ENCODE measurements around the gene RAB5B.
"Not testable (repeated sequence)": the region's sequence is repeated elsewhere in the genome, so short reads cannot be mapped to it uniquely, and the experiment has no call there.

RAB5B gene

DNA sequence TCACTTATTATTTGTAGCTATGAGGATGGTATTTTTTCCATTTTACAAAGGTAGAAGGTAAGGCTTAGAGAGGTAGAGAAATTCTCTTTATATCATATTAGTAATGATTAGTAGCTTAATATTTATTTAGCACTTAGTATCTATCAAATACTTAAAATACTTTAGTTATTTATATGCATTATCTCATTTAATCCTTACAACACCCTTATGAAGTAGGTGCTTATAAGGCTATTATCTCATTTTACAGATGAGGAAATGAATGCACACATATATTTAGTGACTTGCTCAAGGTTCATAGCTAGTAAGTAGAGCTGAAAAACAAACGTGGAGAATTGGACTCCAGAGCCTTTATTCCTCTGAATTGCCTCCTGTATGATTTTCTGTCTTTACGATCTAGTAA, 11.0 kb downstream of the RAB5B start:
- H2BK12ac ChIP-seq (ENCODE audit: low read length in 2 of 2): no peak overlapping the region
- H3K27ac ChIP-seq (ENCODE audit: low read length, poor library complexity, severe bottlenecking): no peak overlapping the region
- WGBS: 86% methylated on average over 1 of the region's 2 CpGs
- no peak overlapping the region for H3K4me3 ChIP-seq (ENCODE audit: insufficient read depth in 1 of 2, low read depth in 1 of 2, low read length in 2 of 2)
- no peak overlapping the region for H4K8ac ChIP-seq (ENCODE audit: low read length)
- H3K4me2 ChIP-seq (ENCODE audit: low read length, poor library complexity, severe bottlenecking): no peak overlapping the region
- peaks cover 53 to 80% of the 10 kb centered on the region in 2 experiments for H3K36me3 ChIP-seq (ENCODE audit: control insufficient read depth in 1 of 2, insufficient read depth in 2 of 2, low read depth in 1 of 2, low read length in 2 of 2)
- peaks cover 11% of the 10 kb centered on the region for H3K79me1 ChIP-seq (replicated peaks; ENCODE audit: low read length, poor library complexity, severe bottlenecking)
- no peak overlapping the region for H2BK15ac ChIP-seq (ENCODE audit: low read depth, poor library complexity, severe bottlenecking)
- no peak overlapping the region for H3K18ac ChIP-seq (ENCODE audit: low read depth in 1 of 2, low read length in 2 of 2)
- H3K9ac ChIP-seq (ENCODE audit: low read length): no peak overlapping the region
- no peak overlapping the region for H2BK120ac ChIP-seq (ENCODE audit: low read depth, low read length)
- no peak overlapping the region for H3K14ac ChIP-seq (ENCODE audit: low read length in 2 of 2)
- H2BK5ac ChIP-seq (ENCODE audit: low read depth, low read length, poor library complexity, severe bottlenecking): no peak overlapping the region
- no peaks in the 10 kb centered on the region for H3K9me3 ChIP-seq (ENCODE audit: control insufficient read depth, low read length)
- no peak overlapping the region for H4K91ac ChIP-seq (ENCODE audit: low read length)
- no peak overlapping the region for H3K4ac ChIP-seq (ENCODE audit: low read depth in 1 of 2, low read length in 2 of 2)
- no peak for DNase-seq
- H2AFZ ChIP-seq (ENCODE audit: low read depth, low read length): no peak overlapping the region
- no peak overlapping the region for H3K23ac ChIP-seq (ENCODE audit: low read length in 2 of 2)
- no peak overlapping the region for H2AK5ac ChIP-seq (ENCODE audit: low read length, severe bottlenecking)
- peaks cover 6% of the 10 kb centered on the region for H3K4me1 ChIP-seq (ENCODE audit: control insufficient read depth, insufficient read depth, low read depth, low read length)
- H3K27me3 ChIP-seq (ENCODE audit: control insufficient read depth in 1 of 2, insufficient read depth in 1 of 2, low read length in 2 of 2): no peaks in the 10 kb centered on the region

GRCh38 chr12:55985341-55985740, 11.5 kb downstream of the RAB5B start:
- H2BK12ac ChIP-seq (ENCODE audit: low read length in 2 of 2): no peak overlapping the region
- no peak for DNase-seq
- no peak overlapping the region for H3K18ac ChIP-seq (ENCODE audit: low read depth in 1 of 2, low read length in 2 of 2)
- no peak overlapping the region for H2AK5ac ChIP-seq (ENCODE audit: low read length, severe bottlenecking)
- H2BK5ac ChIP-seq (ENCODE audit: low read depth, low read length, poor library complexity, severe bottlenecking): no peak overlapping the region
- peaks cover 54 to 81% of the 10 kb centered on the region in 2 experiments for H3K36me3 ChIP-seq (ENCODE audit: control insufficient read depth in 1 of 2, insufficient read depth in 2 of 2, low read depth in 1 of 2, low read length in 2 of 2)
- H4K8ac ChIP-seq (ENCODE audit: low read length): no peak overlapping the region
- H3K79me1 ChIP-seq (replicated peaks; ENCODE audit: low read length, poor library complexity, severe bottlenecking): peaks cover 11% of the 10 kb centered on the region
- H3K27ac ChIP-seq (ENCODE audit: low read length, poor library complexity, severe bottlenecking): no peak overlapping the region
- no peaks in the 10 kb centered on the region for H3K9me3 ChIP-seq (ENCODE audit: control insufficient read depth, low read length)
- H2BK15ac ChIP-seq (ENCODE audit: low read depth, poor library complexity, severe bottlenecking): no peak overlapping the region
- H2AFZ ChIP-seq (ENCODE audit: low read depth, low read length): no peak overlapping the region
- H3K14ac ChIP-seq (ENCODE audit: low read length in 2 of 2): no peak overlapping the region
- H3K4me3 ChIP-seq (ENCODE audit: insufficient read depth in 1 of 2, low read depth in 1 of 2, low read length in 2 of 2): no peak overlapping the region
- 100% methylated on average over 1 of the region's 4 CpGs for WGBS
- H4K91ac ChIP-seq (ENCODE audit: low read length): no peak overlapping the region
- H2BK120ac ChIP-seq (ENCODE audit: low read depth, low read length): no peak overlapping the region
- H3K4ac ChIP-seq (ENCODE audit: low read depth in 1 of 2, low read length in 2 of 2): no peak overlapping the region
- H3K9ac ChIP-seq (ENCODE audit: low read length): no peak overlapping the region
- H3K23ac ChIP-seq (ENCODE audit: low read length in 2 of 2): no peak overlapping the region
- peaks cover 6% of the 10 kb centered on the region for H3K4me1 ChIP-seq (ENCODE audit: control insufficient read depth, insufficient read depth, low read depth, low read length)
- H3K4me2 ChIP-seq (ENCODE audit: low read length, poor library complexity, severe bottlenecking): no peak overlapping the region
- H3K27me3 ChIP-seq (ENCODE audit: control insufficient read depth in 1 of 2, insufficient read depth in 1 of 2, low read length in 2 of 2): no peaks in the 10 kb centered on the region

DNA sequence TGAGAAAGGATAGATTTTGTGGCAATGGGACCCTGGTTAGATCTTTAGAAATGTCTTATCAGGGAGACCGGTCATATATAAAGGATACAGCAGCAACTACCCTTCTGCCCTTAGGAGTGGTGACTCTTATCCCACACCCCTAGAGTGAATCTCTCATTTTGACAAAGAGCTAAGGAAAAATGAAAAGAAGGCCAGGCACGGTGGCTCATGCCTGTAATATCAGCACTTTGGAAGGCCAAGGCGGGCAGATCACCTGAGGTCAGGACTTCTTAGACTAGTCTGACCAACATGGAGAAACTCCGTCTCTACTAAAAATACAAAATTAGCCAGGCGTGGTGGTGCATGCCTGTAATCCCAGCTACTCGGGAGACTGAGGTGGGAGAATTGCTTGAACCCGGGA, 12.1 kb downstream of the RAB5B start:
- H4K91ac ChIP-seq (ENCODE audit: low read length); H2BK120ac ChIP-seq (ENCODE audit: low read depth, low read length); H3K4me1 ChIP-seq (ENCODE audit: control insufficient read depth, insufficient read depth, low read depth, low read length); H3K14ac ChIP-seq (ENCODE audit: low read length in 2 of 2); H2BK12ac ChIP-seq (ENCODE audit: low read length in 2 of 2); H3K27me3 ChIP-seq (ENCODE audit: control insufficient read depth in 1 of 2, insufficient read depth in 1 of 2, low read length in 2 of 2); H2AFZ ChIP-seq (ENCODE audit: low read depth, low read length); H3K18ac ChIP-seq (ENCODE audit: low read depth in 1 of 2, low read length in 2 of 2); H3K9me3 ChIP-seq (ENCODE audit: control insufficient read depth, low read length); H4K8ac ChIP-seq (ENCODE audit: low read length); H3K4me2 ChIP-seq (ENCODE audit: low read length, poor library complexity, severe bottlenecking); H3K4ac ChIP-seq (ENCODE audit: low read depth in 1 of 2, low read length in 2 of 2); H2BK15ac ChIP-seq (ENCODE audit: low read depth, poor library complexity, severe bottlenecking); H3K23ac ChIP-seq (ENCODE audit: low read length in 2 of 2); H3K9ac ChIP-seq (ENCODE audit: low read length); H2BK5ac ChIP-seq (ENCODE audit: low read depth, low read length, poor library complexity, severe bottlenecking); DNase-seq; H3K27ac ChIP-seq (ENCODE audit: low read length, poor library complexity, severe bottlenecking); H3K4me3 ChIP-seq (ENCODE audit: insufficient read depth in 1 of 2, low read depth in 1 of 2, low read length in 2 of 2); H2AK5ac ChIP-seq (ENCODE audit: low read length, severe bottlenecking): not testable (repeated sequence)
- 96% methylated on average over 7 of the region's 7 CpGs for WGBS
- Histone ChIP-seq H3K79me1 (replicated peaks; ENCODE audit: low read length, poor library complexity, severe bottlenecking) (peaks cover 11% of the 10 kb centered on the region), H3K36me3 (ENCODE audit: control insufficient read depth in 1 of 2, insufficient read depth in 2 of 2, low read depth in 1 of 2, low read length in 2 of 2) (peaks cover 53 to 82% of the 10 kb centered on the region in 2 experiments)

DNA sequence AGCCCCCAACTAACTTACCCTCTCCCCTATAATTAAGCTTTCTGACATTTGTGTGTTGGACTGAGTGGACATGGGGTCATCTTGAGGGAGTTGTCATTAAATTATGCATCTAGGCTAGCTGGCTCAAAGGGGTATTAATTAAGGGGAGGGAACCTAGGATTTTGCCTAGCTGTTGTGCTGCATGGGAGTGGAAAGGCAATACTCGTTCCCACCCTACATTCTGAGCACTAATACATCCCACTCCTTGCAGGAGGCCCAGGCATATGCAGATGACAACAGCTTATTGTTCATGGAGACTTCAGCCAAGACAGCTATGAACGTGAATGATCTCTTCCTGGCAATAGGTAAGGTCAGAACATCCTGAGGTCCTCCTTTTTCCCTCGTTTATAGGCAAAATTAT, 17.2 kb downstream of the RAB5B start:
- Histone ChIP-seq H2AFZ (ENCODE audit: low read depth, low read length) (no peak overlapping the region), H3K9me3 (ENCODE audit: control insufficient read depth, low read length) (no peaks in the 10 kb centered on the region)

More for the DNA sequence above, 17.2 kb downstream of the RAB5B start:
- Histone ChIP-seq H3K36me3 (ENCODE audit: control insufficient read depth in 1 of 2, insufficient read depth in 2 of 2, low read depth in 1 of 2, low read length in 2 of 2) (peaks cover 63 to 84% of the 10 kb centered on the region in 2 experiments), H2AK5ac (ENCODE audit: low read length, severe bottlenecking) (no peak overlapping the region), H2BK5ac (ENCODE audit: low read depth, low read length, poor library complexity, severe bottlenecking) (no peak overlapping the region), H3K27ac (ENCODE audit: low read length, poor library complexity, severe bottlenecking) (no peak overlapping the region), H3K4ac (ENCODE audit: low read depth in 1 of 2, low read length in 2 of 2) (no peak overlapping the region), H3K4me2 (ENCODE audit: low read length, poor library complexity, severe bottlenecking) (no peak overlapping the region), H3K79me1 (replicated peaks; ENCODE audit: low read length, poor library complexity, severe bottlenecking) (peaks cover 9% of the 10 kb centered on the region), H3K18ac (ENCODE audit: low read depth in 1 of 2, low read length in 2 of 2) (no peak overlapping the region), H3K27me3 (ENCODE audit: control insufficient read depth in 1 of 2, insufficient read depth in 1 of 2, low read length in 2 of 2) (no peaks in the 10 kb centered on the region), H3K23ac (ENCODE audit: low read length in 2 of 2) (no peak overlapping the region), H3K4me1 (ENCODE audit: control insufficient read depth, insufficient read depth, low read depth, low read length) (no peaks in the 10 kb centered on the region), H3K9ac (ENCODE audit: low read length) (no peak overlapping the region), H2BK120ac (ENCODE audit: low read depth, low read length) (no peak overlapping the region), H2BK15ac (ENCODE audit: low read depth, poor library complexity, severe bottlenecking) (no peak overlapping the region), H4K91ac (ENCODE audit: low read length) (no peak overlapping the region), H2BK12ac (ENCODE audit: low read length in 2 of 2) (no peak overlapping the region), H4K8ac (ENCODE audit: low read length) (no peak overlapping the region), H3K4me3 (ENCODE audit: insufficient read depth in 1 of 2, low read depth in 1 of 2, low read length in 2 of 2) (no peak overlapping the region), H3K14ac (ENCODE audit: low read length in 2 of 2) (no peak overlapping the region)
- 94% methylated on average over 3 of the region's 3 CpGs for WGBS
- DNase-seq: no peak

Data from mesenchymal stem cell (in vitro differentiated cells and primary cell).